Fibroblast of skin of scalp (primary cell): ENCODE data around the gene SFT2D3.

ENCODE experiments used
- DNase-seq: peaks from one replicate; pipeline ENCODE4 v3.0.0-alpha.2; 2013

SFT2D3 gene

GRCh38 chr2:127664065-127664894 is 37.0 kb upstream of the SFT2D3 start:
- no peak for DNase-seq

- DNase-seq, result no peak
Observed at GRCh38 chr2:127664895-127665225, 36.4 kb upstream of the SFT2D3 start.

GRCh38 chr2:127665267-127665893 is 35.9 kb upstream of the SFT2D3 start:
- no peak for DNase-seq

GRCh38 chr2:127669056-127669455 is 32.2 kb upstream of the SFT2D3 start:
- no peak for DNase-seq

- peak; percentile 44 for DNase-seq
Observed at GRCh38 chr2:127670055-127670956, 31.0 kb upstream of the SFT2D3 start.

- DNase-seq, result no peak
Observed at GRCh38 chr2:127670957-127671290, 30.4 kb upstream of the SFT2D3 start.

- no peak for DNase-seq
Observed at GRCh38 chr2:127671557-127672302, 29.6 kb upstream of the SFT2D3 start.

GRCh38 chr2:127672341-127673224 is 28.7 kb upstream of the SFT2D3 start:
- DNase-seq, result no peak

- peak; percentile 31 for DNase-seq
Observed at GRCh38 chr2:127673291-127674069, 27.8 kb upstream of the SFT2D3 start.

- peak; percentile 27 for DNase-seq
Observed at GRCh38 chr2:127674241-127675209, 26.8 kb upstream of the SFT2D3 start.

GRCh38 chr2:127675331-127676261 is 25.7 kb upstream of the SFT2D3 start, which contains the start of gene LIMS2:
TSS of gene LIMS2 (minus strand) at chr2:127675530. CDS start at chr2:127675024, 506 bp downstream.
- peak; percentile 74 for DNase-seq

GRCh38 chr2:127676906-127677305 is 24.4 kb upstream of the SFT2D3 start:
- no peak for DNase-seq

- no peak for DNase-seq
Observed at GRCh38 chr2:127678531-127678930, 22.8 kb upstream of the SFT2D3 start.

- DNase-seq, result no peak
Observed at GRCh38 chr2:127678991-127679390, 22.3 kb upstream of the SFT2D3 start.

GRCh38 chr2:127679680-127680361 is 21.5 kb upstream of the SFT2D3 start:
- no peak for DNase-seq

GRCh38 chr2:127680706-127681287 is 20.5 kb upstream of the SFT2D3 start:
- DNase-seq, result no peak

- no peak for DNase-seq
Observed at GRCh38 chr2:127681288-127681804, 20.0 kb upstream of the SFT2D3 start.
